ENCODE results near the gene C19orf44.
"Not testable (repeated sequence)": the region's sequence is repeated elsewhere in the genome, so short reads cannot be mapped to it uniquely, and the experiment has no call there.

C19orf44 gene

GRCh38 chr19:16463991-16464575 lies 32.1 kb upstream of the C19orf44 start:
- H3K79me2 ChIP-seq (ENCODE audit: low read length) = peaks cover 93% of the 10 kb centered on the region
- TF ChIP-seq, protein P1, sequence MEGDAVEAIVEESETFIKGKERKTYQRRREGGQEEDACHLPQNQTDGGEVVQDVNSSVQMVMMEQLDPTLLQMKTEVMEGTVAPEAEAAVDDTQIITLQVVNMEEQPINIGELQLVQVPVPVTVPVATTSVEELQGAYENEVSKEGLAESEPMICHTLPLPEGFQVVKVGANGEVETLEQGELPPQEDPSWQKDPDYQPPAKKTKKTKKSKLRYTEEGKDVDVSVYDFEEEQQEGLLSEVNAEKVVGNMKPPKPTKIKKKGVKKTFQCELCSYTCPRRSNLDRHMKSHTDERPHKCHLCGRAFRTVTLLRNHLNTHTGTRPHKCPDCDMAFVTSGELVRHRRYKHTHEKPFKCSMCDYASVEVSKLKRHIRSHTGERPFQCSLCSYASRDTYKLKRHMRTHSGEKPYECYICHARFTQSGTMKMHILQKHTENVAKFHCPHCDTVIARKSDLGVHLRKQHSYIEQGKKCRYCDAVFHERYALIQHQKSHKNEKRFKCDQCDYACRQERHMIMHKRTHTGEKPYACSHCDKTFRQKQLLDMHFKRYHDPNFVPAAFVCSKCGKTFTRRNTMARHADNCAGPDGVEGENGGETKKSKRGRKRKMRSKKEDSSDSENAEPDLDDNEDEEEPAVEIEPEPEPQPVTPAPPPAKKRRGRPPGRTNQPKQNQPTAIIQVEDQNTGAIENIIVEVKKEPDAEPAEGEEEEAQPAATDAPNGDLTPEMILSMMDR (IDR thresholded peaks at IDR 0.05; ENCODE audit: low read depth, low read length) = no peak
- TF ChIP-seq EZH2phosphoT487 (IDR thresholded peaks at IDR 0.05; ENCODE audit: low read depth) = no peak
- no peaks in the 10 kb centered on the region for H3K4me1 ChIP-seq (ENCODE audit: low read length)
- H3K4me2 ChIP-seq (ENCODE audit: low read length) = no peak overlapping the region
- no peak overlapping the region for H3K4me3 ChIP-seq (ENCODE audit: low read length)
- no peak overlapping the region for H3K27ac ChIP-seq (ENCODE audit: low read length)
- no peak overlapping the region for H3K9ac ChIP-seq (ENCODE audit: low read length)
- peaks cover 10% of the 10 kb centered on the region for H3K36me3 ChIP-seq (replicated peaks; ENCODE audit: low read depth, low read length)
- H4K20me1 ChIP-seq (ENCODE audit: insufficient read depth, low read length) = peaks cover 76% of the 10 kb centered on the region
- H3K27me3 ChIP-seq (ENCODE audit: low read depth, low read length) = no peaks in the 10 kb centered on the region
- no peaks in the 10 kb centered on the region for H3K9me3 ChIP-seq (ENCODE audit: insufficient read depth, low read length)
- no peak overlapping the region for H2AFZ ChIP-seq (ENCODE audit: low read depth, low read length)

- no peak overlapping the region for H3K27ac ChIP-seq (ENCODE audit: low read length)
- H4K20me1 ChIP-seq (ENCODE audit: insufficient read depth, low read length) = peaks cover 72% of the 10 kb centered on the region
- H3K4me3 ChIP-seq (ENCODE audit: low read length) = no peak overlapping the region
- H3K4me2 ChIP-seq (ENCODE audit: low read length) = no peak overlapping the region
- no peak for TF ChIP-seq EZH2phosphoT487 (IDR thresholded peaks at IDR 0.05; ENCODE audit: low read depth)
- TF ChIP-seq, protein P1 (IDR thresholded peaks at IDR 0.05; ENCODE audit: low read depth, low read length) = no peak
- H3K79me2 ChIP-seq (ENCODE audit: low read length) = peaks cover 93% of the 10 kb centered on the region
- peaks cover 15% of the 10 kb centered on the region for H3K36me3 ChIP-seq (replicated peaks; ENCODE audit: low read depth, low read length)
- no peaks in the 10 kb centered on the region for H3K27me3 ChIP-seq (ENCODE audit: low read depth, low read length)
- no peak overlapping the region for H3K9ac ChIP-seq (ENCODE audit: low read length)
- no peak overlapping the region for H2AFZ ChIP-seq (ENCODE audit: low read depth, low read length)
- no peaks in the 10 kb centered on the region for H3K9me3 ChIP-seq (ENCODE audit: insufficient read depth, low read length)
- peaks cover under 1% of the 10 kb centered on the region; the same call in 1 of the 2 replicates for H3K4me1 ChIP-seq (ENCODE audit: low read length)
Measured at GRCh38 chr19:16465239-16465638, 31.0 kb upstream of the C19orf44 start.

- not testable (repeated sequence) for H3K4me1 ChIP-seq (ENCODE audit: low read length); H3K9me3 ChIP-seq (ENCODE audit: insufficient read depth, low read length); H3K4me3 ChIP-seq (ENCODE audit: low read length); H3K27me3 ChIP-seq (ENCODE audit: low read depth, low read length); H2AFZ ChIP-seq (ENCODE audit: low read depth, low read length); H3K27ac ChIP-seq (ENCODE audit: low read length); H3K9ac ChIP-seq (ENCODE audit: low read length); H3K4me2 ChIP-seq (ENCODE audit: low read length)
- peaks cover 15% of the 10 kb centered on the region for H3K36me3 ChIP-seq (replicated peaks; ENCODE audit: low read depth, low read length)
- peaks cover 71% of the 10 kb centered on the region for H4K20me1 ChIP-seq (ENCODE audit: insufficient read depth, low read length)
- peaks cover 95% of the 10 kb centered on the region for H3K79me2 ChIP-seq (ENCODE audit: low read length)
Measured at GRCh38 chr19:16466802-16467427, 29.3 kb upstream of the C19orf44 start.

GRCh38 chr19:16467581-16467980 lies 28.6 kb upstream of the C19orf44 start:
- Histone ChIP-seq H3K9ac (ENCODE audit: low read length) (no peak overlapping the region), H3K27me3 (ENCODE audit: low read depth, low read length) (no peaks in the 10 kb centered on the region), H3K36me3 (replicated peaks; ENCODE audit: low read depth, low read length) (peaks cover 15% of the 10 kb centered on the region), H3K9me3 (ENCODE audit: insufficient read depth, low read length) (no peaks in the 10 kb centered on the region), H3K27ac (ENCODE audit: low read length) (no peak overlapping the region), H2AFZ (ENCODE audit: low read depth, low read length) (no peak overlapping the region), H3K79me2 (ENCODE audit: low read length) (peaks cover 88% of the 10 kb centered on the region), H3K4me2 (ENCODE audit: low read length) (no peak overlapping the region), H3K4me3 (ENCODE audit: low read length) (no peak overlapping the region), H3K4me1 (ENCODE audit: low read length) (peaks cover 9% of the 10 kb centered on the region), H4K20me1 (ENCODE audit: insufficient read depth, low read length) (peaks cover 64% of the 10 kb centered on the region)
- no peak for TF ChIP-seq EZH2phosphoT487 (IDR thresholded peaks at IDR 0.05; ENCODE audit: low read depth)
- TF ChIP-seq, protein P1 (IDR thresholded peaks at IDR 0.05; ENCODE audit: low read depth, low read length) = no peak

All from OCI-LY3 (cell line).